HG02610 (cell line): ENCODE measurements around the gene CCDC88A.
"Not testable (repeated sequence)": the region's sequence is repeated elsewhere in the genome, so short reads cannot be mapped to it uniquely, and the experiment has no call there.

Source experiments
- ATAC-seq: cut with Tn5 transposase; IDR thresholded peaks from one replicate; pipeline ENCODE4 v1.9.1; 2021; ENCODE audit warnings: mild to moderate bottlenecking, moderate library complexity; ENCODE audit not compliant: unreplicated experiment

CCDC88A gene

GRCh38 chr2:55245411-55245810 lies 174.2 kb downstream of the CCDC88A start:
- ATAC-seq: no peak

- no peak for ATAC-seq
These were observed 177.0 kb downstream of the CCDC88A start for GRCh38 chr2:55242617-55243016.

- not testable (repeated sequence) for ATAC-seq
These were observed 178.1 kb downstream of the CCDC88A start for GRCh38 chr2:55241582-55241981.

GRCh38 chr2:55239656-55240222 lies 179.9 kb downstream of the CCDC88A start:
- ATAC-seq: no peak
